Measurements from ENCODE around the gene AGPAT3. TPM values are rescaled to one million over a fixed set of nuclear protein-coding genes. Genes with fewer than 3 reads are reported as not detected.

AGPAT3 gene
- total RNA-seq, 1 experiment from 2014 or later = 13.0 TPM

- Histone ChIP-seq H2BK20ac (ENCODE audit: low read depth, low read length, poor library complexity, severe bottlenecking) (no peak overlapping the region), H3K79me2 (ENCODE audit: insufficient read depth, low read length) (no peaks in the 10 kb centered on the region), H3K27me3 (ENCODE audit: insufficient read depth, low read length) (no peaks in the 10 kb centered on the region), H2BK12ac (ENCODE audit: insufficient read length, low read depth, low read length) (no peak overlapping the region), H4K20me1 (ENCODE audit: control insufficient read depth, insufficient read depth, insufficient read length) (no peaks in the 10 kb centered on the region), H4K5ac (ENCODE audit: insufficient read length, low read depth, low read length) (no peak overlapping the region), H3K9ac (ENCODE audit: extremely low read depth, insufficient read length, low read length) (no peak overlapping the region), H3K27ac (ENCODE audit: insufficient read length, low read depth, low read length) (no peak overlapping the region), H2AFZ (ENCODE audit: low read length) (no peak overlapping the region), H4K91ac (ENCODE audit: insufficient read length, low read depth, low read length) (no peak overlapping the region), H3K14ac (ENCODE audit: insufficient read depth, low read length) (no peak overlapping the region), H3T11ph (ENCODE audit: low read length) (no peak overlapping the region), H2AK5ac (ENCODE audit: insufficient read length, low read length) (no peak overlapping the region), H3K4me2 (ENCODE audit: insufficient read depth, insufficient read length, low read length) (no peak overlapping the region), H3K18ac (ENCODE audit: insufficient read length, low read depth, low read length) (no peak overlapping the region), H2BK5ac (ENCODE audit: insufficient read length, low read length) (no peak overlapping the region), H3K79me1 (ENCODE audit: insufficient read depth, low read depth, low read length, poor library complexity, severe bottlenecking) (no peaks in the 10 kb centered on the region), H3K4ac (ENCODE audit: low read depth, low read length) (no peak overlapping the region), H3K4me1 (ENCODE audit: insufficient read depth, low read length) (no peaks in the 10 kb centered on the region), H2BK120ac (ENCODE audit: low read depth, low read length, poor library complexity, severe bottlenecking) (no peak overlapping the region), H3K23ac (ENCODE audit: insufficient read length, low read depth, low read length) (no peak overlapping the region), H3K56ac (ENCODE audit: insufficient read length, low read depth, low read length) (no peak overlapping the region), H2BK15ac (ENCODE audit: low read depth, low read length) (no peak overlapping the region), H3K9me3 (ENCODE audit: control insufficient read depth, low read depth, low read length) (no peaks in the 10 kb centered on the region), H3K23me2 (ENCODE audit: insufficient read length, low read depth, low read length, poor library complexity, severe bottlenecking) (no peaks in the 10 kb centered on the region), H4K8ac (replicated peaks; ENCODE audit: insufficient read length, low read depth, low read length) (no peak overlapping the region)
- no peak for DNase-seq
- no peaks in the 10 kb centered on the region for H3K9me3 Mint-ChIP-seq
- WGBS (ENCODE audit: extremely low coverage, insufficient read length, low lambda C conversion rate) = no CpG with 5 or more reads among the region's 9 CpGs
- no peaks in the 10 kb centered on the region for H3K4me1 Mint-ChIP-seq
- no peaks in the 10 kb centered on the region; the same call in 1 of the 2 replicates for H3K27me3 Mint-ChIP-seq (ENCODE audit: low read depth)
- no peak for TF ChIP-seq CTCF (conservative IDR thresholded peaks at IDR 0.05)
- no peaks in the 10 kb centered on the region for H3K36me3 Mint-ChIP-seq (ENCODE audit: insufficient read depth in 1 of 3, low read depth in 3 of 3)
- no peak overlapping the region for H3K27ac Mint-ChIP-seq
- no peak overlapping the region for H3K4me3 Mint-ChIP-seq
Measured at GRCh38 chr21:43994646-43995045, 129.6 kb downstream of the AGPAT3 start.
